ENCODE data around the gene ZNF497. TPM values are rescaled to one million over a fixed set of nuclear protein-coding genes. Genes with fewer than 3 reads are reported as not detected.
A peak's percentile ranks its signal among the peaks of the same experiment; 100 is the strongest.

The ZNF497 gene
- total and polyA plus RNA-seq, 9 of the 15 experiments (the other 6 are each of a cell fraction or from before 2014, with no cell fraction given), result 0.06 to 0.98 (median 0.44) TPM; not detected in 1

DNA sequence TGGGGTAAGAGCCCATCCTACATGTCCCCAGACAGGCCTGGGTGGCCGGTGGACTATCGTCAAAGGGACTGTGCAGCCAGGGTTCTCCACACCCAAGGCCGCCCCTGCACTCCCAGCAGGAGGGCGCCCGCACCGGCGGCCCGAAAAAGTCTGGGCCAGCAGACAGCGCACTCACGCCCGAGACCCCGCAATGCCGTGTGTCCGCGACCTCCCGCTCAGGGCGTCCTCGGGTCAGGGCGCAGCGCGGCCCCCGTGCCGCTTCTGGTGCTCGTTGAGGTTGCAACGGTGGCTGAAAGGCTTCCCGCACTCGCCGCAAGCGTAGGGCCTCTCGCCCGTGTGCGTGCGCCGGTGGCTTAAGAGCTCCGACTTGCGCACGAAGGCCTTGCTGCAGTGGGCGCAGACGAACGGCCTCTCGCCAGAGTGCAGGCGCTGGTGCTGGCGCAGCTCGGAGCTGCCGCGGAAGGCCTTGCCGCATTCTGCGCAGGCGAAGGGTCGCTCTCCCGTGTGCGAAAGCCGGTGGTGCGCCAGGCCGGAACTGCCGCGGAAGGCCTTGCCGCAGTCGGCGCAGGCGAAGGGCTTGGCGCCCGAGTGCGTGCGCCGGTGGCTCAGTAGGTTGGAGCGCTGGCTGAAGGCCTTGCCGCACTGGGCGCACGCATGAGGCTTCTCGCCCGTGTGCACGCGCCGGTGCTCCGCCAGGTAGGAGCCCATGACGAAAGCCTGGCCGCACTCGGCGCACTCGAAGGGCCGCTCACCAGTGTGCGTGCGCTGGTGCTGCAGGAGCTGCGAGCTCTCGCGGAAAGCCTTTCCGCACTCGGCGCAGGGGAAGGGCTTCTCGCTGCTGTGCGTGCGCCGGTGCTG lies 6.4 kb downstream of the ZNF497 start:
- Histone ChIP-seq H3K9me1 (ENCODE audit: control insufficient read depth, insufficient read depth, low read length) (no peaks in the 10 kb centered on the region), H3K4me3 (no peak overlapping the region), H3K79me2 (ENCODE audit: control insufficient read depth, insufficient read depth, low read length) (no peaks in the 10 kb centered on the region), H3K36me3 (ENCODE audit: control insufficient read depth, insufficient read depth, low read length) (no peaks in the 10 kb centered on the region), H3K27ac (ENCODE audit: extremely low read depth, low read depth, low read length) (no peak overlapping the region), H3K9ac (ENCODE audit: insufficient read depth in 1 of 2, low read depth in 2 of 2, low read length in 2 of 2) (no peak overlapping the region), H4K20me1 (replicated peaks; ENCODE audit: control insufficient read depth, insufficient read depth, low read length) (no peaks in the 10 kb centered on the region), H3K4me2 (ENCODE audit: insufficient read depth, low read length) (no peak overlapping the region), H3K4me1 (replicated peaks in 1 of 2; ENCODE audit: control insufficient read depth in 2 of 2, insufficient read depth in 2 of 2, low read length in 2 of 2) (peaks cover 2 to 29% of the 10 kb centered on the region in 2 experiments; a peak in 3 of 5 replicates), H3K9me3 (replicated peaks; ENCODE audit: control insufficient read depth, insufficient read depth, low read depth, low read length) (no peaks in the 10 kb centered on the region), H3K27me3 (ENCODE audit: control insufficient read depth in 2 of 2, insufficient read depth in 2 of 2, low read length in 2 of 2) (no peaks in the 10 kb centered on the region), H2AFZ (ENCODE audit: low read depth, low read length) (no peak overlapping the region)
- DNase-seq (ENCODE audit: extremely low read depth in 1 of 4, low spot score in 3 of 4), result no peak
- FAIRE-seq, result no peak
- POLR2A ChIA-PET, result interaction anchor here (1.2 kb wide), 1 partner anchor 11 kb away, joined by 3 read pairs; no protein-coding TSS in a partner anchor
- in situ Hi-C loops (cut with MboI) (no loop called here), intact Hi-C loops (cut with micrococcal nuclease) (no loop called here)
- BruUV-seq (replicated peaks), result no TSS peak
- CTCF ChIA-PET (ENCODE audit: low intra/inter-chr PET ratio), result no interaction called here
- WGBS (ENCODE audit: insufficient coverage, low coverage, missing lambda C conversion rate), result 89% methylated on average over 60 of the region's 94 CpGs
- ATAC-seq, result no peak
- TF ChIP-seq, protein P1, sequence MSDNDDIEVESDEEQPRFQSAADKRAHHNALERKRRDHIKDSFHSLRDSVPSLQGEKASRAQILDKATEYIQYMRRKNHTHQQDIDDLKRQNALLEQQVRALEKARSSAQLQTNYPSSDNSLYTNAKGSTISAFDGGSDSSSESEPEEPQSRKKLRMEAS (CRISPR knock-in tag; IDR thresholded peaks at IDR 0.05), result 0 out of 2 replicates have a peak, but pooled peaks have one; percentile 24
- 0 out of 2 replicates have a peak, but pooled peaks have one; percentile 32 for TF ChIP-seq RBFOX2 (IDR thresholded peaks at IDR 0.05; ENCODE audit: low read depth, low read length)
- no peak for TF ChIP-seq ZNF354B (CRISPR knock-in tag; IDR thresholded peaks at IDR 0.05)
- TF ChIP-seq, protein P2, sequence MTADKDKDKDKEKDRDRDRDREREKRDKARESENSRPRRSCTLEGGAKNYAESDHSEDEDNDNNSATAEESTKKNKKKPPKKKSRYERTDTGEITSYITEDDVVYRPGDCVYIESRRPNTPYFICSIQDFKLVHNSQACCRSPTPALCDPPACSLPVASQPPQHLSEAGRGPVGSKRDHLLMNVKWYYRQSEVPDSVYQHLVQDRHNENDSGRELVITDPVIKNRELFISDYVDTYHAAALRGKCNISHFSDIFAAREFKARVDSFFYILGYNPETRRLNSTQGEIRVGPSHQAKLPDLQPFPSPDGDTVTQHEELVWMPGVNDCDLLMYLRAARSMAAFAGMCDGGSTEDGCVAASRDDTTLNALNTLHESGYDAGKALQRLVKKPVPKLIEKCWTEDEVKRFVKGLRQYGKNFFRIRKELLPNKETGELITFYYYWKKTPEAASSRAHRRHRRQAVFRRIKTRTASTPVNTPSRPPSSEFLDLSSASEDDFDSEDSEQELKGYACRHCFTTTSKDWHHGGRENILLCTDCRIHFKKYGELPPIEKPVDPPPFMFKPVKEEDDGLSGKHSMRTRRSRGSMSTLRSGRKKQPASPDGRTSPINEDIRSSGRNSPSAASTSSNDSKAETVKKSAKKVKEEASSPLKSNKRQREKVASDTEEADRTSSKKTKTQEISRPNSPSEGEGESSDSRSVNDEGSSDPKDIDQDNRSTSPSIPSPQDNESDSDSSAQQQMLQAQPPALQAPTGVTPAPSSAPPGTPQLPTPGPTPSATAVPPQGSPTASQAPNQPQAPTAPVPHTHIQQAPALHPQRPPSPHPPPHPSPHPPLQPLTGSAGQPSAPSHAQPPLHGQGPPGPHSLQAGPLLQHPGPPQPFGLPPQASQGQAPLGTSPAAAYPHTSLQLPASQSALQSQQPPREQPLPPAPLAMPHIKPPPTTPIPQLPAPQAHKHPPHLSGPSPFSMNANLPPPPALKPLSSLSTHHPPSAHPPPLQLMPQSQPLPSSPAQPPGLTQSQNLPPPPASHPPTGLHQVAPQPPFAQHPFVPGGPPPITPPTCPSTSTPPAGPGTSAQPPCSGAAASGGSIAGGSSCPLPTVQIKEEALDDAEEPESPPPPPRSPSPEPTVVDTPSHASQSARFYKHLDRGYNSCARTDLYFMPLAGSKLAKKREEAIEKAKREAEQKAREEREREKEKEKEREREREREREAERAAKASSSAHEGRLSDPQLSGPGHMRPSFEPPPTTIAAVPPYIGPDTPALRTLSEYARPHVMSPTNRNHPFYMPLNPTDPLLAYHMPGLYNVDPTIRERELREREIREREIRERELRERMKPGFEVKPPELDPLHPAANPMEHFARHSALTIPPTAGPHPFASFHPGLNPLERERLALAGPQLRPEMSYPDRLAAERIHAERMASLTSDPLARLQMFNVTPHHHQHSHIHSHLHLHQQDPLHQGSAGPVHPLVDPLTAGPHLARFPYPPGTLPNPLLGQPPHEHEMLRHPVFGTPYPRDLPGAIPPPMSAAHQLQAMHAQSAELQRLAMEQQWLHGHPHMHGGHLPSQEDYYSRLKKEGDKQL (CRISPR knock-in tag; IDR thresholded peaks at IDR 0.05; ENCODE audit: borderline replicate concordance), result no peak
- TF ChIP-seq TAL1 (IDR thresholded peaks at IDR 0.05), result no peak
- TF ChIP-seq, protein P3, sequence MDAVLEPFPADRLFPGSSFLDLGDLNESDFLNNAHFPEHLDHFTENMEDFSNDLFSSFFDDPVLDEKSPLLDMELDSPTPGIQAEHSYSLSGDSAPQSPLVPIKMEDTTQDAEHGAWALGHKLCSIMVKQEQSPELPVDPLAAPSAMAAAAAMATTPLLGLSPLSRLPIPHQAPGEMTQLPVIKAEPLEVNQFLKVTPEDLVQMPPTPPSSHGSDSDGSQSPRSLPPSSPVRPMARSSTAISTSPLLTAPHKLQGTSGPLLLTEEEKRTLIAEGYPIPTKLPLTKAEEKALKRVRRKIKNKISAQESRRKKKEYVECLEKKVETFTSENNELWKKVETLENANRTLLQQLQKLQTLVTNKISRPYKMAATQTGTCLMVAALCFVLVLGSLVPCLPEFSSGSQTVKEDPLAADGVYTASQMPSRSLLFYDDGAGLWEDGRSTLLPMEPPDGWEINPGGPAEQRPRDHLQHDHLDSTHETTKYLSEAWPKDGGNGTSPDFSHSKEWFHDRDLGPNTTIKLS (IDR thresholded peaks at IDR 0.05; ENCODE audit: borderline replicate concordance, low read depth), result no peak
- TF ChIP-seq, protein P4, sequence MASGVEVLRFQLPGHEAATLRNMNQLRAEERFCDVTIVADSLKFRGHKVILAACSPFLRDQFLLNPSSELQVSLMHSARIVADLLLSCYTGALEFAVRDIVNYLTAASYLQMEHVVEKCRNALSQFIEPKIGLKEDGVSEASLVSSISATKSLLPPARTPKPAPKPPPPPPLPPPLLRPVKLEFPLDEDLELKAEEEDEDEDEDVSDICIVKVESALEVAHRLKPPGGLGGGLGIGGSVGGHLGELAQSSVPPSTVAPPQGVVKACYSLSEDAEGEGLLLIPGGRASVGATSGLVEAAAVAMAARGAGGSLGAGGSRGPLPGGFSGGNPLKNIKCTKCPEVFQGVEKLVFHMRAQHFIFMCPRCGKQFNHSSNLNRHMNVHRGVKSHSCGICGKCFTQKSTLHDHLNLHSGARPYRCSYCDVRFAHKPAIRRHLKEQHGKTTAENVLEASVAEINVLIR (CRISPR knock-in tag; IDR thresholded peaks at IDR 0.05), result no peak
- no peak for TF ChIP-seq ZNF23 (CRISPR knock-in tag; IDR thresholded peaks at IDR 0.05)
- TF ChIP-seq ZFX (CRISPR knock-in tag; IDR thresholded peaks at IDR 0.05), result no peak
- TF ChIP-seq KLF10 (CRISPR knock-in tag; IDR thresholded peaks at IDR 0.05), result no peak
- no peak for TF ChIP-seq PRMT5 (CRISPR knock-in tag; IDR thresholded peaks at IDR 0.05)

Measured in K562 (cell line).